ENCODE data around the gene ELFN1. TPM values are rescaled to one million over a fixed set of nuclear protein-coding genes. Genes with fewer than 3 reads are reported as not detected.

Gene ELFN1
- total RNA-seq, 4 donors from 2014 or later: 1.4 to 2.5 (median 1.9) TPM

- H3K36me3 ChIP-seq: no peaks in the 10 kb centered on the region
- peak; percentile 57 to 76 for DNase-seq (ENCODE audit: low spot score in 2 of 2)
- TF ChIP-seq POLR2A (IDR thresholded peaks at IDR 0.05) (no peak), CTCF (IDR thresholded peaks at IDR 0.05) (no peak), EP300 (IDR thresholded peaks at IDR 0.05) (no peak), POLR2AphosphoS5 (IDR thresholded peaks at IDR 0.05) (no peak)
- no peak overlapping the region for H3K27ac ChIP-seq
- no peaks in the 10 kb centered on the region for H3K9me3 ChIP-seq
- H3K4me1 ChIP-seq: peaks cover 69% of the 10 kb centered on the region
- 0% methylated on average over 29 of the region's 98 CpGs for WGBS
- peaks cover 79% of the 10 kb centered on the region for H3K27me3 ChIP-seq
- peak overlapping the region; percentile 58 for H3K4me3 ChIP-seq
Measured at GRCh38 chr7:1665549-1666316, 4.3 kb upstream of the ELFN1 start.

GRCh38 chr7:1666317-1666822 is 3.7 kb upstream of the ELFN1 start:
- Histone ChIP-seq H3K27me3 (peaks cover 85% of the 10 kb centered on the region), H3K4me3 (peak overlapping the region; percentile 58), H3K36me3 (no peaks in the 10 kb centered on the region), H3K27ac (no peak overlapping the region), H3K4me1 (peaks cover 74% of the 10 kb centered on the region), H3K9me3 (no peaks in the 10 kb centered on the region)
- no CpG with 5 or more reads among the region's 58 CpGs for WGBS
- DNase-seq (ENCODE audit: low spot score in 2 of 2): peak; percentile 53 to 76
- no peak for TF ChIP-seq POLR2AphosphoS5 (IDR thresholded peaks at IDR 0.05)
- TF ChIP-seq POLR2A (IDR thresholded peaks at IDR 0.05): no peak
- TF ChIP-seq EP300 (IDR thresholded peaks at IDR 0.05): no peak
- TF ChIP-seq CTCF (IDR thresholded peaks at IDR 0.05): no peak

- H3K27me3 ChIP-seq: peaks cover 91% of the 10 kb centered on the region
- peaks cover 74% of the 10 kb centered on the region for H3K4me1 ChIP-seq
- H3K9me3 ChIP-seq: no peaks in the 10 kb centered on the region
- no peak for TF ChIP-seq CTCF (IDR thresholded peaks at IDR 0.05)
- TF ChIP-seq EP300 (IDR thresholded peaks at IDR 0.05): no peak
- TF ChIP-seq POLR2A (IDR thresholded peaks at IDR 0.05): no peak
- TF ChIP-seq POLR2AphosphoS5 (IDR thresholded peaks at IDR 0.05): no peak
- H3K27ac ChIP-seq: no peak overlapping the region
- no peaks in the 10 kb centered on the region for H3K36me3 ChIP-seq
- H3K4me3 ChIP-seq: peak overlapping the region; percentile 58
- 0% methylated on average over 13 of the region's 70 CpGs for WGBS
- DNase-seq (ENCODE audit: low spot score in 2 of 2): peak; percentile 58 to 74
Measured at GRCh38 chr7:1666823-1667565, 3.1 kb upstream of the ELFN1 start.

- TF ChIP-seq CTCF (IDR thresholded peaks at IDR 0.05) (no peak), POLR2A (IDR thresholded peaks at IDR 0.05) (no peak), POLR2AphosphoS5 (IDR thresholded peaks at IDR 0.05) (no peak), EP300 (IDR thresholded peaks at IDR 0.05) (no peak)
- peak overlapping the region; percentile 58 for H3K4me3 ChIP-seq
- peaks cover 98% of the 10 kb centered on the region for H3K27me3 ChIP-seq
- H3K4me1 ChIP-seq: peaks cover 74% of the 10 kb centered on the region
- no peak overlapping the region for H3K27ac ChIP-seq
- DNase-seq (ENCODE audit: low spot score in 2 of 2): peak; percentile 53 to 67
- WGBS: no CpG with 5 or more reads among the region's 77 CpGs
- H3K36me3 ChIP-seq: no peaks in the 10 kb centered on the region
- no peaks in the 10 kb centered on the region for H3K9me3 ChIP-seq
Measured at GRCh38 chr7:1667566-1668395, 2.3 kb upstream of the ELFN1 start.
